Measurements from ENCODE around the gene EPB42.
"Not testable (repeated sequence)": the region's sequence is repeated elsewhere in the genome, so short reads cannot be mapped to it uniquely, and the experiment has no call there.

Gene EPB42

GRCh38 chr15:43175656-43176309 is 45.0 kb downstream of the EPB42 start:
- not testable (repeated sequence) for H3K27ac ChIP-seq (replicated peaks; ENCODE audit: low read length); H2AFZ ChIP-seq (ENCODE audit: low read length); H3K4me1 ChIP-seq (ENCODE audit: control insufficient read depth in 2 of 2, insufficient read depth in 1 of 2, low read depth in 1 of 2, low read length in 2 of 2); H3K23ac ChIP-seq (ENCODE audit: low read depth, low read length, poor library complexity); H2BK12ac ChIP-seq (ENCODE audit: low read length); H2BK15ac ChIP-seq (ENCODE audit: low read length); H4K8ac ChIP-seq (ENCODE audit: low read depth, low read length); H3K14ac ChIP-seq (ENCODE audit: low read length); H2BK120ac ChIP-seq (ENCODE audit: low read depth, low read length); H3K27me3 ChIP-seq (ENCODE audit: control insufficient read depth in 3 of 3, insufficient read depth in 3 of 3, low read depth in 1 of 3, low read length in 3 of 3); H2BK5ac ChIP-seq (ENCODE audit: low read length); H4K91ac ChIP-seq (ENCODE audit: low read depth, low read length, poor library complexity); H3K9ac ChIP-seq (ENCODE audit: low read depth, low read length, poor library complexity); H3K18ac ChIP-seq (ENCODE audit: low read length); H3K4me2 ChIP-seq (ENCODE audit: insufficient read depth, low read length, poor library complexity, severe bottlenecking); DNase-seq (ENCODE audit: low spot score); H3K4ac ChIP-seq (ENCODE audit: low read length); H3K4me3 ChIP-seq (ENCODE audit: low read length in 2 of 2); H2AK5ac ChIP-seq (ENCODE audit: low read depth, low read length); H3K79me1 ChIP-seq (ENCODE audit: low read depth, low read length)
- Histone ChIP-seq H3K36me3 (replicated peaks in 1 of 2; ENCODE audit: control insufficient read depth in 2 of 2, insufficient read depth in 2 of 2, low read length in 2 of 2) (peaks cover 0 to 52% of the 10 kb centered on the region in 2 donors), H3K9me3 (replicated peaks in 1 of 2; ENCODE audit: control insufficient read depth in 2 of 2, insufficient read depth in 1 of 2, low read depth in 1 of 2, low read length in 2 of 2) (peaks cover 2 to 30% of the 10 kb centered on the region in 2 donors)
- no CpG with 5 or more reads among the region's 25 CpGs for WGBS, 2 donors (ENCODE audit: extremely low coverage in 2 of 2, insufficient read length in 2 of 2, insufficient replicate concordance in 1 of 2)

- Histone ChIP-seq H2BK5ac (ENCODE audit: low read length) (no peak overlapping the region), H2BK15ac (ENCODE audit: low read length) (no peak overlapping the region), H3K9me3 (replicated peaks in 1 of 2; ENCODE audit: control insufficient read depth in 2 of 2, insufficient read depth in 1 of 2, low read depth in 1 of 2, low read length in 2 of 2) (peaks cover 0 to 23% of the 10 kb centered on the region in 2 donors), H3K4me1 (ENCODE audit: control insufficient read depth in 2 of 2, insufficient read depth in 1 of 2, low read depth in 1 of 2, low read length in 2 of 2) (no peaks in the 10 kb centered on the region), H2AFZ (ENCODE audit: low read length) (no peak overlapping the region), H4K91ac (ENCODE audit: low read depth, low read length, poor library complexity) (no peak overlapping the region), H3K79me1 (ENCODE audit: low read depth, low read length) (no peaks in the 10 kb centered on the region), H2BK12ac (ENCODE audit: low read length) (no peak overlapping the region), H2BK120ac (ENCODE audit: low read depth, low read length) (no peak overlapping the region), H3K36me3 (replicated peaks in 1 of 2; ENCODE audit: control insufficient read depth in 2 of 2, insufficient read depth in 2 of 2, low read length in 2 of 2) (peaks cover 0 to 48% of the 10 kb centered on the region in 2 donors), H2AK5ac (ENCODE audit: low read depth, low read length) (no peak overlapping the region), H3K14ac (ENCODE audit: low read length) (no peak overlapping the region), H3K4ac (ENCODE audit: low read length) (no peak overlapping the region), H3K9ac (ENCODE audit: low read depth, low read length, poor library complexity) (no peak overlapping the region), H3K27ac (replicated peaks; ENCODE audit: low read length) (no peak overlapping the region), H3K4me2 (ENCODE audit: insufficient read depth, low read length, poor library complexity, severe bottlenecking) (no peak overlapping the region), H3K18ac (ENCODE audit: low read length) (no peak overlapping the region), H4K8ac (ENCODE audit: low read depth, low read length) (no peak overlapping the region), H3K4me3 (ENCODE audit: low read length in 2 of 2) (no peak overlapping the region), H3K23ac (ENCODE audit: low read depth, low read length, poor library complexity) (no peak overlapping the region), H3K27me3 (ENCODE audit: control insufficient read depth in 3 of 3, insufficient read depth in 3 of 3, low read depth in 1 of 3, low read length in 3 of 3) (no peaks in the 10 kb centered on the region)
- no CpG with 5 or more reads among the region's 4 CpGs for WGBS, 2 donors (ENCODE audit: extremely low coverage in 2 of 2, insufficient read length in 2 of 2, insufficient replicate concordance in 1 of 2)
- DNase-seq (ENCODE audit: low spot score), result no peak
Measured at GRCh38 chr15:43169888-43170287, 50.9 kb downstream of the EPB42 start.

- H2AK5ac ChIP-seq (ENCODE audit: low read depth, low read length), result no peak overlapping the region
- H3K4me2 ChIP-seq (ENCODE audit: insufficient read depth, low read length, poor library complexity, severe bottlenecking), result no peak overlapping the region
- H3K27ac ChIP-seq (replicated peaks; ENCODE audit: low read length), result no peak overlapping the region
- H4K91ac ChIP-seq (ENCODE audit: low read depth, low read length, poor library complexity), result no peak overlapping the region
- H3K4me3 ChIP-seq (ENCODE audit: low read length in 2 of 2), result peak overlapping the region in 1 of 2 donors; percentile 29
- H3K9ac ChIP-seq (ENCODE audit: low read depth, low read length, poor library complexity), result no peak overlapping the region
- H3K27me3 ChIP-seq (ENCODE audit: control insufficient read depth in 3 of 3, insufficient read depth in 3 of 3, low read depth in 1 of 3, low read length in 3 of 3), result no peaks in the 10 kb centered on the region
- WGBS, 2 donors (ENCODE audit: extremely low coverage in 2 of 2, insufficient read length in 2 of 2, insufficient replicate concordance in 1 of 2), result no CpG with 5 or more reads among the region's 2 CpGs
- peaks cover 0 to 13% of the 10 kb centered on the region in 2 donors for H3K9me3 ChIP-seq (replicated peaks in 1 of 2; ENCODE audit: control insufficient read depth in 2 of 2, insufficient read depth in 1 of 2, low read depth in 1 of 2, low read length in 2 of 2)
- no peak overlapping the region for H3K4ac ChIP-seq (ENCODE audit: low read length)
- peaks cover 0 to 44% of the 10 kb centered on the region in 2 donors for H3K36me3 ChIP-seq (replicated peaks in 1 of 2; ENCODE audit: control insufficient read depth in 2 of 2, insufficient read depth in 2 of 2, low read length in 2 of 2)
- no peak overlapping the region for H2BK5ac ChIP-seq (ENCODE audit: low read length)
- DNase-seq (ENCODE audit: low spot score), result no peak
- no peak overlapping the region for H3K18ac ChIP-seq (ENCODE audit: low read length)
- no peak overlapping the region for H4K8ac ChIP-seq (ENCODE audit: low read depth, low read length)
- no peaks in the 10 kb centered on the region for H3K79me1 ChIP-seq (ENCODE audit: low read depth, low read length)
- H3K23ac ChIP-seq (ENCODE audit: low read depth, low read length, poor library complexity), result no peak overlapping the region
- H3K14ac ChIP-seq (ENCODE audit: low read length), result no peak overlapping the region
- no peak overlapping the region for H2BK12ac ChIP-seq (ENCODE audit: low read length)
- H3K4me1 ChIP-seq (ENCODE audit: control insufficient read depth in 2 of 2, insufficient read depth in 1 of 2, low read depth in 1 of 2, low read length in 2 of 2), result no peaks in the 10 kb centered on the region
- no peak overlapping the region for H2AFZ ChIP-seq (ENCODE audit: low read length)
- H2BK120ac ChIP-seq (ENCODE audit: low read depth, low read length), result no peak overlapping the region
- no peak overlapping the region for H2BK15ac ChIP-seq (ENCODE audit: low read length)
Measured at GRCh38 chr15:43168192-43169107, 52.4 kb downstream of the EPB42 start.

GRCh38 chr15:43167261-43167660 is 53.6 kb downstream of the EPB42 start:
- no CpG with 5 or more reads among the region's 28 CpGs for WGBS, 2 donors (ENCODE audit: extremely low coverage in 2 of 2, insufficient read length in 2 of 2, insufficient replicate concordance in 1 of 2)
- H2BK15ac ChIP-seq (ENCODE audit: low read length); H3K27me3 ChIP-seq (ENCODE audit: control insufficient read depth in 3 of 3, insufficient read depth in 3 of 3, low read depth in 1 of 3, low read length in 3 of 3); H3K27ac ChIP-seq (replicated peaks; ENCODE audit: low read length); H4K91ac ChIP-seq (ENCODE audit: low read depth, low read length, poor library complexity); H3K4me3 ChIP-seq (ENCODE audit: low read length in 2 of 2); H3K9ac ChIP-seq (ENCODE audit: low read depth, low read length, poor library complexity); H2BK5ac ChIP-seq (ENCODE audit: low read length); H2BK12ac ChIP-seq (ENCODE audit: low read length); H2AK5ac ChIP-seq (ENCODE audit: low read depth, low read length); H3K14ac ChIP-seq (ENCODE audit: low read length); H3K23ac ChIP-seq (ENCODE audit: low read depth, low read length, poor library complexity); H3K79me1 ChIP-seq (ENCODE audit: low read depth, low read length); DNase-seq (ENCODE audit: low spot score); H2BK120ac ChIP-seq (ENCODE audit: low read depth, low read length); H3K4ac ChIP-seq (ENCODE audit: low read length); H3K4me1 ChIP-seq (ENCODE audit: control insufficient read depth in 2 of 2, insufficient read depth in 1 of 2, low read depth in 1 of 2, low read length in 2 of 2); H3K4me2 ChIP-seq (ENCODE audit: insufficient read depth, low read length, poor library complexity, severe bottlenecking); H4K8ac ChIP-seq (ENCODE audit: low read depth, low read length); H3K18ac ChIP-seq (ENCODE audit: low read length); H2AFZ ChIP-seq (ENCODE audit: low read length): not testable (repeated sequence)
- H3K36me3 ChIP-seq (replicated peaks in 1 of 2; ENCODE audit: control insufficient read depth in 2 of 2, insufficient read depth in 2 of 2, low read length in 2 of 2), result peaks cover 0 to 51% of the 10 kb centered on the region in 2 donors
- H3K9me3 ChIP-seq (replicated peaks in 1 of 2; ENCODE audit: control insufficient read depth in 2 of 2, insufficient read depth in 1 of 2, low read depth in 1 of 2, low read length in 2 of 2), result peaks cover 0 to 11% of the 10 kb centered on the region in 2 donors

Data from neuronal stem cell (in vitro differentiated cells).